Thymus (tissue), 11 donors: Measurements from ENCODE around the gene MTG2. TPM values are rescaled to one million over a fixed set of nuclear protein-coding genes. Genes with fewer than 3 reads are reported as not detected.

Experiments
- DNase-seq, 9 donors: peaks; one replicate each; pipeline ENCODE4 v3.0.0-alpha.2; 2013; ENCODE audit warnings: low spot score in 9 of 9, low read depth in 6 of 9, missing footprints in 1 of 9
- H3K27ac ChIP-seq, 2 donors: one replicate each; pipeline ENCODE4 v1.5.1; 2013; ENCODE audit warnings: control low read depth in 1 of 2, low read depth in 1 of 2, low read length in 1 of 2, mild to moderate bottlenecking in 1 of 2, moderate library complexity in 1 of 2
- H3K27me3 ChIP-seq, 2 donors: one replicate each; pipeline ENCODE4 v1.5.1; 2013; ENCODE audit warnings: low read length in 1 of 2; ENCODE audit not compliant: control insufficient read depth in 2 of 2, insufficient read depth in 1 of 2
- H3K36me3 ChIP-seq, 2 donors: one replicate each; pipeline ENCODE4 v1.5.1; 2013; ENCODE audit warnings: low read length in 1 of 2, mild to moderate bottlenecking in 1 of 2, moderate library complexity in 1 of 2; ENCODE audit not compliant: control insufficient read depth in 2 of 2, insufficient read depth in 2 of 2
- H3K4me1 ChIP-seq, 2 donors: one replicate each; pipeline ENCODE4 v1.5.1; 2013; ENCODE audit warnings: low read length in 2 of 2; ENCODE audit not compliant: control insufficient read depth in 2 of 2, insufficient read depth in 2 of 2
- H3K4me3 ChIP-seq, 2 donors: one replicate each; pipeline ENCODE4 v1.5.1; 2013; ENCODE audit warnings: low read length in 2 of 2, control low read depth in 1 of 2, mild to moderate bottlenecking in 1 of 2
- H3K9me3 ChIP-seq, 2 donors: one replicate each; pipeline ENCODE4 v1.5.1; 2013; ENCODE audit warnings: low read length in 1 of 2, mild to moderate bottlenecking in 1 of 2; ENCODE audit not compliant: control insufficient read depth in 2 of 2, insufficient read depth in 1 of 2
- WGBS: extraction: QIAGEN DNeasy Blood & Tissue Kit; methylation state at CpG from one replicate; pipeline ENCODE4 v1.1.7; 2013; 5-methylcytosine and 5-hydroxymethylcytosine counted together
- polyA plus RNA-seq: library from polyadenylated mRNA; stranded (reverse); fragments of 200-250 nt; gene quantifications from one replicate; pipeline ENCODE4 v1.2.3, GENCODE V29; 2013
- total RNA-seq: library from RNA; stranded (reverse); fragments of 120-200 nt; gene quantifications from one replicate; pipeline ENCODE4 v1.2.4, GENCODE V29; 2013
- donor health status: healthy.

MTG2 gene
- total and polyA plus RNA-seq, 2 donors: 24.8 to 47.2 TPM

GRCh38 chr20:62150310-62150575 is 32.6 kb upstream of the MTG2 start:
- 95% methylated on average over 11 of the region's 11 CpGs for WGBS
- Histone ChIP-seq H3K36me3 (peaks cover 7 to 26% of the 10 kb centered on the region in 2 donors), H3K9me3 (peaks cover 0 to 17% of the 10 kb centered on the region in 2 donors), H3K4me1 (peaks cover 0 to 16% of the 10 kb centered on the region in 2 donors), H3K27ac (peak overlapping the region in 1 of 2 donors; percentile 1), H3K4me3 (no peak overlapping the region), H3K27me3 (no peaks in the 10 kb centered on the region)
- no peak for DNase-seq

GRCh38 chr20:62151225-62151624 is 31.6 kb upstream of the MTG2 start:
- 94% methylated on average over 11 of the region's 11 CpGs for WGBS
- peaks cover 0 to 11% of the 10 kb centered on the region in 2 donors for H3K4me1 ChIP-seq
- DNase-seq: no peak
- H3K27me3 ChIP-seq: no peaks in the 10 kb centered on the region
- no peak overlapping the region for H3K4me3 ChIP-seq
- peaks cover 7 to 33% of the 10 kb centered on the region in 2 donors for H3K36me3 ChIP-seq
- H3K9me3 ChIP-seq: peaks cover 0 to 17% of the 10 kb centered on the region in 2 donors
- H3K27ac ChIP-seq: no peak overlapping the region

GRCh38 chr20:62151835-62152364 is 30.9 kb upstream of the MTG2 start:
- no peak for DNase-seq

GRCh38 chr20:62155428-62156253 is 27.2 kb upstream of the MTG2 start:
- no peak overlapping the region for H3K4me3 ChIP-seq
- H3K36me3 ChIP-seq: peaks cover 11 to 52% of the 10 kb centered on the region in 2 donors
- peaks cover 0 to 17% of the 10 kb centered on the region in 2 donors for H3K9me3 ChIP-seq
- DNase-seq: no peak
- no peaks in the 10 kb centered on the region for H3K27me3 ChIP-seq
- no peak overlapping the region for H3K27ac ChIP-seq
- peaks cover 0 to 11% of the 10 kb centered on the region in 2 donors for H3K4me1 ChIP-seq
- WGBS: 98% methylated on average over 29 of the region's 29 CpGs

More at GRCh38 chr20:62151835-62152364, 30.9 kb upstream of the MTG2 start:
- H3K36me3 ChIP-seq: peaks cover 7 to 33% of the 10 kb centered on the region in 2 donors
- H3K4me1 ChIP-seq: peaks cover 0 to 18% of the 10 kb centered on the region in 2 donors
- peaks cover 0 to 17% of the 10 kb centered on the region in 2 donors for H3K9me3 ChIP-seq
- no peaks in the 10 kb centered on the region for H3K27me3 ChIP-seq
- H3K4me3 ChIP-seq: no peak overlapping the region
- 95% methylated on average over 23 of the region's 23 CpGs for WGBS
- no peak overlapping the region for H3K27ac ChIP-seq

- H3K9me3 ChIP-seq: peaks cover 0 to 17% of the 10 kb centered on the region in 2 donors
- no peak overlapping the region for H3K4me3 ChIP-seq
- 95% methylated on average over 3 of the region's 3 CpGs for WGBS
- H3K4me1 ChIP-seq: peaks cover 0 to 7% of the 10 kb centered on the region in 2 donors
- H3K27me3 ChIP-seq: no peaks in the 10 kb centered on the region
- no peak for DNase-seq
- H3K36me3 ChIP-seq: peaks cover 13 to 57% of the 10 kb centered on the region in 2 donors
- no peak overlapping the region for H3K27ac ChIP-seq
These were observed 26.6 kb upstream of the MTG2 start for GRCh38 chr20:62156254-62156556.

- Histone ChIP-seq H3K27ac (no peak overlapping the region), H3K36me3 (peaks cover 19 to 62% of the 10 kb centered on the region in 2 donors), H3K9me3 (peaks cover 0 to 17% of the 10 kb centered on the region in 2 donors), H3K27me3 (no peaks in the 10 kb centered on the region), H3K4me1 (peaks cover 0 to 7% of the 10 kb centered on the region in 2 donors), H3K4me3 (no peak overlapping the region)
- peak in 3 of 9 donors; percentile 57 to 69 (median 69) for DNase-seq
- WGBS: 61% methylated on average over 24 of the region's 24 CpGs
These were observed 26.0 kb upstream of the MTG2 start for GRCh38 chr20:62156592-62157386.

GRCh38 chr20:62157387-62158087 is 25.3 kb upstream of the MTG2 start:
- H3K27me3 ChIP-seq: no peaks in the 10 kb centered on the region
- 86% methylated on average over 25 of the region's 25 CpGs for WGBS
- peaks cover 19 to 66% of the 10 kb centered on the region in 2 donors for H3K36me3 ChIP-seq
- H3K4me3 ChIP-seq: no peak overlapping the region
- no peak for DNase-seq
- H3K4me1 ChIP-seq: peaks cover 0 to 7% of the 10 kb centered on the region in 2 donors
- H3K9me3 ChIP-seq: peaks cover 0 to 10% of the 10 kb centered on the region in 2 donors
- H3K27ac ChIP-seq: no peak overlapping the region

- Histone ChIP-seq H3K36me3 (peaks cover 16 to 67% of the 10 kb centered on the region in 2 donors), H3K4me3 (no peak overlapping the region), H3K27me3 (no peaks in the 10 kb centered on the region), H3K27ac (no peak overlapping the region), H3K9me3 (peaks cover 0 to 6% of the 10 kb centered on the region in 2 donors), H3K4me1 (peaks cover 0 to 7% of the 10 kb centered on the region in 2 donors)
- 97% methylated on average over 12 of the region's 12 CpGs for WGBS
- DNase-seq: no peak
These were observed 24.8 kb upstream of the MTG2 start for GRCh38 chr20:62158088-62158400.
